ENCODE data around the gene ODF2. TPM values are rescaled to one million over a fixed set of nuclear protein-coding genes. Genes with fewer than 3 reads are reported as not detected.

ODF2 gene
- total RNA-seq, 1 experiment from 2014 or later, result 46.8 TPM

GRCh38 chr9:128435611-128436010 lies 20.2 kb upstream of the ODF2 start:
- ATAC-seq (no peak), DNase-seq (ENCODE audit: low read depth, low spot score) (no peak)
- H3K4me1 ChIP-seq (ENCODE audit: control insufficient read depth in 1 of 2, insufficient read depth in 2 of 2, low read length in 2 of 2), result peaks cover 2 to 10% of the 10 kb centered on the region in 2 experiments; a peak in 2 of 4 replicates
- H2AFZ ChIP-seq (ENCODE audit: low read depth, low read length, poor library complexity, severe bottlenecking), result no peak overlapping the region
- ChIA-PET CTCF (no interaction called here), RAD21 (ENCODE audit: low non-redundant PET in 1 of 2, low total read pairs in 2 of 2, uncharacterized antibody in 2 of 2, unreplicated experiment in 2 of 2) (interaction anchor here in 1 of 2 experiments (0.7 kb wide), 1 partner anchor 73 kb away, joined by 3 read pairs; no protein-coding TSS in a partner anchor), POLR2A (no interaction called here)
- no peak overlapping the region for H3K4me2 ChIP-seq (ENCODE audit: low read length)
- no peak for TF ChIP-seq POLR2AphosphoS5 (IDR thresholded peaks at IDR 0.05; ENCODE audit: low read depth, low read length)
- TF ChIP-seq ZBTB33 (IDR thresholded peaks at IDR 0.05; ENCODE audit: extremely low read depth, insufficient replicate concordance, low read length), result no peak
- no peak for TF ChIP-seq YY1 (IDR thresholded peaks at IDR 0.05; ENCODE audit: extremely low read depth, insufficient replicate concordance, low read depth, low read length)
- no peak for TF ChIP-seq ATF3 (IDR thresholded peaks at IDR 0.05)
- TF ChIP-seq SIN3A (IDR thresholded peaks at IDR 0.05; ENCODE audit: low read depth), result no peak
- TF ChIP-seq EGR1 (IDR thresholded peaks at IDR 0.05; ENCODE audit: low read depth), result no peak
- no peak for TF ChIP-seq SRF (IDR thresholded peaks at IDR 0.05; ENCODE audit: low read depth)
- no peak for TF ChIP-seq RAD21 (IDR thresholded peaks at IDR 0.05; ENCODE audit: low read depth)
- no peak for TF ChIP-seq TCF7L2 (IDR thresholded peaks at IDR 0.05; ENCODE audit: borderline replicate concordance, extremely low read depth, insufficient read depth, insufficient read length)
- TF ChIP-seq POLR2A (IDR thresholded peaks at IDR 0.05; ENCODE audit: borderline replicate concordance, extremely low read depth, insufficient read depth, insufficient read length), result no peak
- TF ChIP-seq EZH2 (IDR thresholded peaks at IDR 0.05), result no peak
- no peak for TF ChIP-seq ELF1 (IDR thresholded peaks at IDR 0.05; ENCODE audit: borderline replicate concordance, low read depth)
- no peak for TF ChIP-seq FOSL1 (IDR thresholded peaks at IDR 0.05; ENCODE audit: low read depth)
- BruUV-seq (replicated peaks), result no TSS peak
- no peaks in the 10 kb centered on the region for H3K9me3 ChIP-seq (ENCODE audit: control insufficient read depth in 1 of 2, insufficient read depth in 1 of 2, low read depth in 1 of 2, low read length in 2 of 2)
- intact Hi-C loops (cut with micrococcal nuclease), result no loop called here
- H3K4me3 ChIP-seq (replicated peaks in 1 of 2; ENCODE audit: low read depth in 1 of 2, low read length in 2 of 2), result no peak overlapping the region
- H3K9ac ChIP-seq (ENCODE audit: low read length), result no peak overlapping the region
- no peaks in the 10 kb centered on the region for H3K9me2 ChIP-seq (ENCODE audit: insufficient read depth)
- no peaks in the 10 kb centered on the region for H4K20me1 ChIP-seq (ENCODE audit: insufficient read depth)
- no peak overlapping the region for H3K27ac ChIP-seq (ENCODE audit: low read depth, low read length)
- no peaks in the 10 kb centered on the region for H3K79me2 ChIP-seq (ENCODE audit: insufficient read depth, low read length)
- no peaks in the 10 kb centered on the region for H3K36me3 ChIP-seq (ENCODE audit: control insufficient read depth in 1 of 2, insufficient read depth in 2 of 2, low read length in 2 of 2)
- H3K27me3 ChIP-seq (ENCODE audit: insufficient read depth, low read length), result no peaks in the 10 kb centered on the region
